GM21825 (cell line): Measurements from ENCODE around the gene CCDC197.
A peak's percentile ranks its signal among the peaks of the same experiment; 100 is the strongest.

Source experiments
- ATAC-seq: cut with Tn5 transposase; IDR thresholded peaks from one replicate; pipeline ENCODE4 v1.9.1; 2021; ENCODE audit warnings: mild to moderate bottlenecking, moderate library complexity; ENCODE audit not compliant: unreplicated experiment

CCDC197 gene

DNA sequence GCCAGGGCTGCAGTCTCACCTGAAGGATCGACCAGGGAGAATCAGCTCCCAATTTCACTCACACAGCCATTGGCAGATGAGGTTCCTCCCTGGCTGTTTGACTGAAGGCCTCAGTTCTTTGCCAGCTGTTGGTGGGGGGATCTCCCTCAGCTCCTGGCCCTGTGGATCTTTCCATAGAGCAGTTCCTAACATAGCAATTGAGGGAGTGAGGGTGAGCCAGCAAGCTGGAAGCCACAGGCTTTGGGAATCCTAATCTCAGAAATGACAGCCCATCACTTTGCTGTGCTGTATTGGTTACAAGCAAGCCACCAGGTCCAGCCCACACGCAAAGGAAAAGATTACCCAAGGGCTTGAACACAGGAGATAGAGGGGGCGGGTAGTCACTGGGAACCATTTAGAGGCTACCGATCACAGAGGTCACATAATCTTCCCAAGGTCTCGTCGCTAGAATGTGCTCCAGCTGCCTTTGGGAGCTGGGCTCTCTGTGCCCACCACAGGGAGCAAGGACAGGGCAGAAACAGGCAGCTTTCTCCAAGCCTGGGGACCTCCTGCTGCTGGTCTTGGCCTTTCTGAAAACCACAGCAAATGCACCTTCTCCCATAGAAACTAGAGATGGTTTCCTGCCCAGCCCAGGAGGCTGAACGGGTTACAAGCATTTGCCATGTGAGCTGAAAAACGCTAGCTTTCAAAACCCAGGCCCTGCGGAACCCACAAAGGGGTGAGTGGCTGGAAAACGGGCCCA lies 24.5 kb downstream of the CCDC197 start:
- ATAC-seq: no peak

DNA sequence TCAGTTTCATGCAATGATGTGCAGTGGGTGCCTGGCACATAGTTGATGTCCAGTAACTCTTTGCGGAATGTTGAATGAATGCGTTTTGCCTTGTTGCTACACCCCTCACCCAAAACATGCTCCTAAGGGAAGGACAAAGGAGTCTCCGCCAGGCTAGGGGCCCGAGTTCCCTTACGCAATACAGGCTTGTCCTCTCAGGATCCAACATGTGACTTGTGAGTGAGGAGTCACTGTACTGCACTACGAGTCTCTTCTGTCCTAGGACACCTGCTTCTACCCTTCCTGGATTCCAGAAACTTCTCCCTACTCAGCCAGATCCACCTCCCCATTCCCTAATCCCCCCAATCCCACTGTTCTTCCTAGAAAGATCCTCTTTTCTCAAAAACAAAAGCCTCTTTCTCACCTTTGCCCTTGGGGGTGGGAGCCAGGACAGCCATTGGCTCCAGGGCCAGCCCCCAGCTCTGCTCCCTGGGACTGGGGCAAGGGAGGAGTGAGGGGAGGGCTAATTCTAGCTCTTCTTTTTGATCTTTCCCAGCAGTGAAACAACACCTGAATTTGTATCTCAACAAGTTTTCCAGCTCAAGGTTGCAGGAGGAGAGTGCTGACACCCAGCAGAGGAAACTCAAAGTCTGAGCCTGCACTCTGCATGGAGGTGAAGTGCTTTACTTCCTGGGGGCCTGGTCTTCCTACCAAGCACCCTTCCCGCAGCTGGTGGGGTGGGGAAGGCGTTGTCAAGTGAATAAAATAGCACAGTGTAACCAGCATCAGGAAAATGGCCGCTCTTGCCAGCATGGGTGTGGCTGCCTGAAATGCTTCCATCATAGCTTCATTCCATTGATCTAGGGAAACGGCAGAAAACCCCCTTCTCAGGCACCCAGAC lies 25.7 kb downstream of the CCDC197 start:
- ATAC-seq: no peak

DNA sequence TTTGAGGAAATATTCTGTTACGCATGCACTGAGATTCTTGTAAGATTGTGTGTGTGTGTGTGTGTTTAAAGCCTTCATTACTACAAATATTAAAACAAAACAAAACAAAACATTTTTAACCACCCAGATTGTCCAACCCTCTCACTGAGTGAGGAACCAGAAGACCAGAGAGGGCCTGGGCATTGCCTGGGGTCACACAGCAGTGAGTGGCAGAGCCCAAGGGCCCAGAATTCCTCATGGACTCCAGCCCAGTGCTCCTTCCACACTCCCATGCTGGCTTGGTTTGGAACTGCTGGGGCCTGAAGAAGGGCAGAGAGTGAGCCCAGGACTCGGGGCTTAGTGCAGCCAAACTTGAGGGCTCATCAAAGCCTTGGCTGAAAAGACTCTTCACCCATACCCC lies 27.4 kb downstream of the CCDC197 start:
- no peak for ATAC-seq

DNA sequence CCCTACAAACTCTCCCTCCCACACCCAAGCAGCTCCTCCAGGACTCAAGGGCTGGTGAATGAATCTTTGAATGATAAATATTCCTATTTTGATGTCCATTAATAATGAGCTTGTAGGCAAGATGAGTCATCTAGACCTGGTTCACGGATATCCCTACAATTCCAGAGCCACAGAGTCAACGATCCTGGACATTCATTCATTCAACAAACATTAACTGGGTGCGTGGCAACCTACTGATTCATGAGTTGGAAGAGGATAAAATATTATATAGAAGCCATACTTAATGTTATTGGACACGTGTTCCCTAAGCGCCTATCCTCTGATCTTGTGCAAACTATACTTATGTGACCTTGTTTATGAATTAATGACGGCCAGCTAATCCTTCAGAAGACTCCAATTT lies 28.6 kb downstream of the CCDC197 start:
- no peak for ATAC-seq

DNA sequence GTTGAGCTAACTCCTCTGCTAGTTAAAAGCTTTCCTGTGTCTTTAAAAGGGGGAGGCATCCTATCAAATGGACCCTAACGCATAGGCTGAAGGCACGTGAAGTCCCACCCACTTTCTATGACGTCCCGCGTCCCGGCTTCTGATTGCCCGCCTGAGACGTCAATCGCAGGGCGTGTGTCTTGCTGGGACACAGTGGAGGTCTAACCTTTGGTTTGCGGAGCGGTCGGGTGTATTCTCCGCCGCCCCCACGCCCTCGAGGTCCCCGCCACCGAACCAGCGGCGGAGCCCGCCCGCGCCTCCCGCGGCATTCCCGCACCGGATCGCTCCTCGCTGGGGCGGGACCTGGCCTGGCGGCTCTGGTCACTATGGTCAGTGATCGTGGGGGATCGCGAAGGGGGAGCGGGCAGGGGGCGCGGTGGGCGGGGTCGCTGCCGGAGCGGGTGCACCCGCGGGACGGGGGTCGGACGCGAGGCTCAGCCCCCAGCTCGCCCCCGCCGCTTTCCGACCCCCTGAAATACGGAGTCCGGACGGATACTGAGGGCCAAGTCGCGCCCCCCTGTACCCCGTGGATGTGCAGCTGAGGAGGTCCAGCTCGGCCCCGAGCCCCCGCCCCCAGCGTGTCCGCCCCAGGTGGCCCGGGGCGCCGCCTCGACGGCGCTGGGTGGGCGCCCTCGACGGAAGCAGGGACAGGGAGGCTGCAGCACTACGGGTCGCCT lies 29.2 kb downstream of the CCDC197 start, which contains the start of gene OTUB2:
Gene OTUB2 (plus strand): TSS at position 168 of the 716 bp plus-strand sequence. CDS start 198 bp downstream, at position 366.
- ATAC-seq: peak; percentile 98

DNA sequence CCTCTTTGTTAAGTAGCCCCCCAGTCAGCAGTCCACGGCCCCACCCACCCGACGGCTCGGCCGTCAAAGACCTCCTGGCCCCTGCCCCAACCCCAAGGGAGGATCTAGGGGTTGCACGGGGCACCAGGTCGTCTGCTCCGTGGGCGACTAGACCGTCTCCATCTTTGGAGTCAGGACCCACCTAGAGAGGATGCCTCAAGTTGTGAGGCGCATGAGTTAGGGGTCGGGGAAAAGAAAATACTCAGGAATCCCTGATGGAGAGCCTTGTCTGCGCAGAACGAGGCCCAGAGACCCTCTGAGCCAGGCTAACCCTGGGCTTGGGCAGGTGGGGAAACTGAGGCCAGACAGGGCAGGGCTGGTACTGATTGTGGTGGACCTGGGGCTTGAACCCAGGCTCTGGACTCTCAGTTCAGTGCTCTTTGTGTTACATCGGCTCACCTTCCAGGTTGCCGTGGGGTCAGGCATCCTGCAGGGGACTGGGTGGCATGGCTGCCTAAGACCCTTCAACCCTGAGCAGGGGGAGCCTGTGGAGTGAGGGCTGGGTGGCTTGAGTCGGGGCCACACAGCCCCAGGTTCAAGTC lies 29.9 kb downstream of the CCDC197 start:
- ATAC-seq: no peak

DNA sequence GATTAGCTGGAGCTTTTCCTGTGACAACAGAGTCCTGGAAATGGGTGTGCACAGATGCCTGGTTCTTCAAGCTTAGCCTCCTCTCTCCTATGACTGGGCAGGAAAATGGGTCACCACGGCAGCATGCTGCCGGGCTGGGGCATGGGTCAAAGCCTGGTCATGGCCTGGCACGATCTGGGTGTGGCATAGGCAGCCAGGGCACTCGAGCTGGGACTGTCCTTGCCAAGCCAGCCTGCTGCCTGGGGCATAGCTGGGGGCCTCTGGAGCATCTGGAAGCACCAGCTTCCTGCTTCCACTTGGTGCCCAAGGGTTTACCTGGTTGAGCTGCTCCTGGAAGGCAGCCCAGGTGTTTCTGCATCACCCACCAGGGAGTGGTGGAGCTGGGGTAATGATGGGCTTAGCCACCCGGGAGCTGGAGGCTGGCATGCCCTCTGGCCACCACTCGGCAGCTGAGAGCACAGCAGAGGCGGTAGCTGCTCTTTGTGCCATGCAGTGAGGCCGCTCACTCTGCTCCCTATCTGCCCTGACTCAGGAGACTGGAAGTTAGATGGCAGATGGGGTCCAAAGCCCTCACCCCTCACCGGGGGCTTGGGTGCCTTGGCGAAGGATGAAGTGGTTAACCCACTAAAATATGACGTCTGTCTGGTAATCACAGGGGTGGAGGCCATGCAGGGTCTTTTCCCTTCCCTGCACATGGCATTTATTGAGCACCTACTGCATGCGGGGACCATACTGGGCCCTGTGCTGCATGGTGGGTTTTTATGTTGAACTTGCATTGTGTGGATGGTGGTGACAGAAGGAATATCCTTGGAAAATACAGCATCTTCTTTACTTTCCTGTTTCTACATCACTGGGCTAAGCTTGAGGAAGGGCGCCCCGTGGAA lies 30.7 kb downstream of the CCDC197 start:
- no peak for ATAC-seq

DNA sequence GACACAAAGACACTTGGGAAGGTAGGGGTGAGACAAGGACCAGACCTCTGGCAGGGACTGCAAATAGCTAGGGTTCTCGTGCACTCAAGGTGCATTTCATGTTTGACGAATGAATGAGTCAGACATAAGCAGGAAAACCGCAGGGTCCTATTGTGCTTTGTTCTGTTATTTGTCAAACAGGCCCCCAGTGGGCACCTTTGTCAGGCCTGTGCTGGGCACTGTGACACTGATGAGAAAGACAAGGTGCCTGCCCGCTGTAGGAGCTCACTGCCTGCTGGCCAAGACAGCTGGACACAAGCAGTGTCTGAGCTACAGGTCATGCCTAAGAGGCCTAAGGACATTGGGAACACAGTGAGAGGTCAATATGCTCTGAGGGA lies 31.3 kb downstream of the CCDC197 start:
- ATAC-seq: no peak

DNA sequence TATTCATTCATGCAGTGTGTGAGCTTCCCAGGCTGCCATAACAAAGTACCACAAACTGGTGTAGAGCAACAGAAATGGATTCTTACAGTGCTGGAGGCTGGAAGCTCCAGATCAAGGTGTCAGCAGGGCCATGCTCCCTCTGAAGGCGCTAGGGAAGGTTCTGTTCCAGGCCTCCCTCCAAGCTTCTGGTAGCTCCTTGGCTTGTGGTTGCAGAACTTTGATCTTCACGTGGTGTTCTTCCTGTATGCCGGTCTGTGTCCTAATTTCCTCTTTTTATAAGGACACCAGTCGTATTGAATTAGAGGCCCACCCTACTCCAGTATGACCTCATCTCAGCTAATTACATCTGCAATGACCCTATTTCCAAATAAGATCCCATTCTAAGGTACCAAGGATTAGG lies 32.2 kb downstream of the CCDC197 start:
- ATAC-seq: no peak

DNA sequence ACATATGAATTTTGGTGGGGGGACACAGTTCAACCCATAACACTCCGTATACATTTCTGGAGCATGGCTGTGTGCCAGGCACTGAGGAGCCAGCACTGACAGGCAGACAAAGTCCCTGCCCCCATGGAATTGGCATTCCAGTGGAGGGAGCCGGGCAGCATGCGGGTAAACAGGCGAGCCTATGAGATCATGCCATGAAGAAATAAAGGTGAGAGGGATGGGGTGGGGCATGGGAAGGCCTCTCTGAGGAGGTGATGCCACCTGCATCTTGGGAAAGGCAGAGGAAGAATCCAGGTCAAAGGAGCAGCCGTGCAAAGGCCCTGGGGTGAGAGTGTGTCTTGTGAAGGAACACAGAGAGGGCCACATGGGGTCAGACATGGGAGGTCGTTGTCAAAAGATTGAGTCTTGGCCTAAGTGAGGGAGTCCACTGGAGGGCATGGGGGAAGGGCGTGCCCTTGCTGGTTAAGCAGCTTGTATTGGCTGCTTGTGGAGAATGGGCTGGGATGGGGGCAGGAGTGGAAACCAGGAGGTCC lies 32.6 kb downstream of the CCDC197 start:
- ATAC-seq: no peak

DNA sequence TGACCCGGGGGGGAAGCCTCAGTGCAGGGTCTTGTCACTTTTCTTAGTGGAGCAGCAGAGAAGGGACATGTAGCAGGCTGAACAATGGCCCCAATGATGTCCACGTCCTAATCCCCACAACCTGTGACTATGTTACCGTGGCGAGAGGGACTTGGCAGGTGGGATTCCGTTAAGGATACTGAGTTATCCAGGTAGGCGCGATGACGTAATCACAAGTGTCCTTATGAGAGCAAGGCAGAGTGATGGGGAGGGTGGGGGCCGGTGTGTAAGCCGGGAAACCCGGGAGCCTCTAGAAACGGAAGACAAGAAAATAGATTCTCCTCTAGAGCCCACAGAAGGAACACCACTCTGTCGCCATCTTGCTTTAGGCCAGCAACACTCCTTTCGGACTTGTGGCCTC lies 33.5 kb downstream of the CCDC197 start:
- ATAC-seq: no peak

DNA sequence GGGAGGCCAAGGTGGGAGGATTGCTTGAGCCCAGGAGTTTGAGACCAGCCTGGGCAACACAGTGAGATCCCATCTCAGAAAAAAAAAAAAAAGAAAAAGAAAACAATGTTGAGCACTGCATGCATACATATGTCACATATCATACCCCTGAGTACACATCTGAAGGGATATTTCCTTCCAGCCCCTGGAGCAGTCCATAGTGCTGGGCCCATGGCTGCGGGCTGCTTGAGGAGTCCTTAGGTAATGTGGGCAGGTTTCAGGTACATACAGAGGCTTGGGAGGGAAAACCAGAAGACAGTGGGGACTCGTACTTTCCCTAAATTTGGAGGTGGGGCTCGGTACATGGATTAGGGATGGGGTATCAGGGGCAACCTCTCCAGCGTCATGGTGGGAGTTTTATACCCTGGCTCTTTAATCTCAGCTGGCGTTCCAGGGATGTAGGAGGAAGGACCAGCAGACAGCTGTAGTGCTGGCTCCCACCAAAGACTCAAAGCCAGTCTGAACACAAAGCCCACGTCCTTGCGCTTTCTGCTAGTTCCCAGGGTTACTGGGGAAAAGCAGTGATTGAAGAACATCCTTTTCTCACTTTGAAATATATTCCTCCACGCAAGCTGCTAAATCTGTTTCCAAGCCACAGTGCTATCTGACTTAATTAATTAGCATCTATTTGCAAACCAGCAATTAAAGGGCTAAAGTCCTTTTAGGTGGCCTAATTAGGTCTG lies 34.2 kb downstream of the CCDC197 start:
- no peak for ATAC-seq

DNA sequence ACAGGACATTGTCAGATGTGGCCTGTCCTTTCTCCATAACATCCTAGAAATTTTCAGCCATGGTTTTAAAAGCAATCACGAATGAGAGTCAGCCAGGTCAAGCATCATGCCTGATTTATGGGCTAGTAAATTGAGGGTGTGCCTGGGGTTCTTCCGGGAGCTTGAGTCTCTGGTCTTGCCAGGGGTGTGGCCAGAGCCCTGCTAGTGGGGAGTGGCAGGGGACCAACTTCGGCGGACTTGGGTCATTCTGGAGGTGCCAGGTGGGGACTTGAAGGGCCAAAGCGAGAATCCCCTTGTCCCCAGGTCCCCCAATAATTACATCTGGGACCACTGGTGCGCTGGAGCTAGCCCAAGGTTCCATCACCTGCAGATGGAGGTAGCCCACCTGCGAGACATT lies 34.8 kb downstream of the CCDC197 start:
- ATAC-seq: no peak

DNA sequence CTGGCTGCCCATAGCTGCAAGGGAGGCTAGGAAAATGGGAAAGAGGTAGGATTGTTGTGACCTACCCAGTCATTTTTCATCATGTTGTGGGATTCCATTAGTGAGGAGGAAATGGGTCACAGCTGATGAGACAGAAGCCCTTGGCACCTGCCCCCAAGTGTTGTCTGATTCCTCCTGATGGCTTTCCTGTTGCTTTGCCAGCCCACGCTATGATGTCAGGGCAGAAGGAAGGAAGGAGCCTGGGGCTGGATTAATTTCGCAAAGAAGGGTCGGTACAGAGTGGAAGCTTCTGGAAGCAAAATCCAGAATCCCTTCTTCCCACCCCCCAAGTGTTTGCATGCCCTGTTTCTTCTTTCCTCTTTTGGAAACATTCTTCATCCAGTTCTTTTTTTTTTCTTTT lies 37.8 kb downstream of the CCDC197 start:
- no peak for ATAC-seq

DNA sequence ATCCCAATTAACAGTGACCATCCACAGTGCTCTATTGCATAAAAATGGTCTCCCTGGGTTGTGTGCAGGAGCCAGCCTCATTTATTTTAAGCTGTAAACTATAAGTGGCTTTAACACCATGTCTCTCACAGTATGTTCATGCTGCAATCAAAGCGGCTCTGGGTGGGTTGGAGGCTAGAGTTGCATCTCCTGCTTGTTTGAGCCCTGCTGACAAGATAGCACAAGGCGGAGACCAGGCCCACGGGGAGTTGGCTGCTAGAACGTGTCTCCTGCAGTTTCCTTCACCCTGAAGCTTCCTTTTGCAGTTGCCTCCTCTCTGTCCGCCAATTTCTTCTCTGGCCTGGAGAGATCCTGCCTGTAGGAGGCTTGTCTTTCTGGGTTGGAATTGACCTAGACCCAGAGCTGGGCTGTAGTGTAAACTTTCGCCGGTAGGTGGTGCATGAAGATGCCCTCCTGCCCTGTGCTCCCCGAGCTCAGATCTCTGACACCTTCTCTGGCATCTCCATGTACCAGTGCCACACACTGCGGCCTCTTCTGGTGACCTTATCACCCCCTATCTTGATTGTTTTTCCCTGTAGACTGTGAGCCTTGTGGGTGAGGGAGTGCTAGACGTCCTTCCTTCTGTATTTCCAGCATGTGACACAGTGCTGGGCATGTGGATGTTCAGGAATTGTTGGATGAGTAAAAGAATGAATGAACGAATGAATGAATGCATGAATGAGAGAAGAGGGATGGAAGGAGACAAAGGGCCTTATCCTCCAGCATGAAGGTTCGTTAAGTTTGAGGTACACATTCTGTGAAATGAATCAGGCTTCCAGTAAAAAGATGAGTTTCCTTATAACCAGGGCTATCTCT lies 39.4 kb downstream of the CCDC197 start:
- ATAC-seq: no peak

DNA sequence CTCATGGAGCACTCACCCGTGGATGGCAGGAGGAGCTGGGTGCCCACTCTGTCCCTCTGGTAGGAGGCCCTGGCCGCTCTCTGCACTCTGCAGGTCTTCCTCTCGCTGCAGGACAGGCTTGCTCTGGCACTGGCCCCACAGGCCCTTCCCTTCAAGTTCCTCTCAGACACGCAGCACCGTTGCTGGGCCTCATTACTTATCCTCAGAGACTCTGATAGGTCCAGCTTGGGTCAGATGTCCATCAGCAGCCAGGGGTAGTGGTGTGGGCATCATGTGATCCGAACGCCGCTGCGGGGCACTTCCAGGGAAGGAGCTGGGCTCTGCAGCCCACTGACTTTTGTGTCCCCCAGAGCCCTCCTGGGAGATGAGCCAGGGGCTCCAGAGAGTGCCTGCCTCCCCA lies 40.9 kb downstream of the CCDC197 start:
- ATAC-seq: no peak

DNA sequence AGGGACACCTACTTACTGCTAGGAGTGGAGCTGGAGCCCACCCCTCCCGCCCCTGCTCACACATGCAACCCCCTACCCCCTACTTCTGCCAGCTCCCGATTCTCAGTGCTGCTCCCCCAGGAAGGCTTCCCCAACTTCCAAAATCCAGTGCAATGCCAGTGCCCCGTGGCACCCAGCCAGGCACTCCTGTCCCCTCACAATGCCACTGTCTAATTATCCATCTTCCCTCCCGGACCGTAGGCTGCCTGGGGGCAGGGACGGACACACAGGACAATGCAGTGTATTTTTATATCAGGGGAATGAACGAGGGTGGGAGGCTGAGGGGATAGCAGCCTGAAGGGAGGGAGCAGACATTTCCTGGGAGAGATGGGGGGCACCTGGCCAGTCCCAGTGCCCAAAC lies 41.4 kb downstream of the CCDC197 start:
- no peak for ATAC-seq

DNA sequence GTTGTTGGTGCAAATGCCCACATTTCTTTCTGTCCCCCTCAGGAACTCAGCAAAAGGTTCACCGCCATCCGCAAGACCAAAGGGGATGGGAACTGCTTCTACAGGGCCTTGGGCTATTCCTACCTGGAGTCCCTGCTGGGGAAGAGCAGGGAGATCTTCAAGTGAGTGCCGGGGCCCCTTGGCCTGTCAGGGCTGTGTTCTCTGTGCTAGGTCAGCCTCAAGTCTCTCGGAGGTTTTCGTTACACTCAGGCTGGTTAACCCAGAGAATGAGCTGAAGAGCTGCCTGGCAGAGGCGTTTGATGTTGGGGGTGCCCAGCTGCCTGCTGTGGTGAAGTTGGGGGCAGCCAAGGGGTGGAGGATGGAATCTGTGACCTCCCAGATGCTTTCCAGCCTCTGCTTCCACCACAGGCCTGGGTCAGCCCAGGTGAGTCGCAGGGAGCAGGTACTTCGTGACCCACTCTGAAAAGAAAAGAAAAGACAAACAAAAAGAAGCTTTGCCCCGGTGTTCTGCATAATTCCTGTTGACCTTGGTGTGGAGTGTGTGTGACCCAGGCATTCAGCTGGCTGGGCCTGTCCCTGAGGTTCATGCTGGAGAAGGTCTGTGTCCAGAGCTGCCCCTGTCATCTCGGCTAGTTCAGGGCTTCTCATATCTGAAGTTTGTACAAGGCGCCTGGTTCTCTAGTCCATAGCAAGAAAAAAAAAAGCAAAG lies 42.0 kb downstream of the CCDC197 start:
- no peak for ATAC-seq
